ENCODE data around the gene KIF21A.
"Not testable (repeated sequence)": the region's sequence is repeated elsewhere in the genome, so short reads cannot be mapped to it uniquely, and the experiment has no call there.

Gene KIF21A
- total RNA-seq, result 28.4 to 43.8 (median 43.6) reads per million in 3 donors

GRCh38 chr12:39443081-39443928, at the start of gene KIF21A:
Gene KIF21A (minus strand): TSS chr12:39443120. CDS start chr12:39442970, 150 bp downstream.
- no peaks in the 10 kb centered on the region for H3K9me3 ChIP-seq (ENCODE audit: control insufficient read depth, low read length)
- peak; percentile 86 to 88 (median 87) for DNase-seq
- no peaks in the 10 kb centered on the region for H3K27me3 ChIP-seq (replicated peaks; ENCODE audit: control insufficient read depth, insufficient read depth, low read length, poor library complexity, severe bottlenecking)
- H3K27ac ChIP-seq (ENCODE audit: insufficient read depth, low read length, poor library complexity, severe bottlenecking), result peak within 1 kb of the TSS; percentile 68
- peaks cover 9% of the 10 kb centered on the region for H3K4me1 ChIP-seq (ENCODE audit: control insufficient read depth, insufficient read depth, low read length, poor library complexity, severe bottlenecking)
- peak within 1 kb of the TSS; percentile 94 for H3K4me3 ChIP-seq (ENCODE audit: insufficient read depth, low read depth, low read length, poor library complexity, severe bottlenecking)
- H3K36me3 ChIP-seq (ENCODE audit: control insufficient read depth, insufficient read depth, low read length), result no peaks in the 10 kb centered on the region

GRCh38 chr12:39490500-39491282, 47.8 kb upstream of the KIF21A start:
- no peaks in the 10 kb centered on the region for H3K9me3 ChIP-seq (ENCODE audit: control insufficient read depth, low read length)
- no peak for DNase-seq

GRCh38 chr12:39483597-39483996, 40.7 kb upstream of the KIF21A start:
- H3K36me3 ChIP-seq (ENCODE audit: control insufficient read depth, insufficient read depth, low read length), result no peaks in the 10 kb centered on the region
- no peak overlapping the region for H3K27ac ChIP-seq (ENCODE audit: insufficient read depth, low read length, poor library complexity, severe bottlenecking)
- no peaks in the 10 kb centered on the region for H3K27me3 ChIP-seq (replicated peaks; ENCODE audit: control insufficient read depth, insufficient read depth, low read length, poor library complexity, severe bottlenecking)
- H3K4me1 ChIP-seq (ENCODE audit: control insufficient read depth, insufficient read depth, low read length, poor library complexity, severe bottlenecking), result no peaks in the 10 kb centered on the region
- H3K4me3 ChIP-seq (ENCODE audit: insufficient read depth, low read depth, low read length, poor library complexity, severe bottlenecking), result no peak overlapping the region
- DNase-seq, result no peak
- no peaks in the 10 kb centered on the region for H3K9me3 ChIP-seq (ENCODE audit: control insufficient read depth, low read length)

More at GRCh38 chr12:39490500-39491282, 47.8 kb upstream of the KIF21A start:
- H3K4me1 ChIP-seq (ENCODE audit: control insufficient read depth, insufficient read depth, low read length, poor library complexity, severe bottlenecking), result no peaks in the 10 kb centered on the region
- H3K4me3 ChIP-seq (ENCODE audit: insufficient read depth, low read depth, low read length, poor library complexity, severe bottlenecking), result no peak overlapping the region
- H3K36me3 ChIP-seq (ENCODE audit: control insufficient read depth, insufficient read depth, low read length), result no peaks in the 10 kb centered on the region
- no peaks in the 10 kb centered on the region for H3K27me3 ChIP-seq (replicated peaks; ENCODE audit: control insufficient read depth, insufficient read depth, low read length, poor library complexity, severe bottlenecking)
- no peak overlapping the region for H3K27ac ChIP-seq (ENCODE audit: insufficient read depth, low read length, poor library complexity, severe bottlenecking)

GRCh38 chr12:39483042-39483441, 40.1 kb upstream of the KIF21A start:
- DNase-seq, result no peak
- Histone ChIP-seq H3K27ac (ENCODE audit: insufficient read depth, low read length, poor library complexity, severe bottlenecking) (no peak overlapping the region), H3K4me1 (ENCODE audit: control insufficient read depth, insufficient read depth, low read length, poor library complexity, severe bottlenecking) (no peaks in the 10 kb centered on the region), H3K4me3 (ENCODE audit: insufficient read depth, low read depth, low read length, poor library complexity, severe bottlenecking) (no peak overlapping the region), H3K27me3 (replicated peaks; ENCODE audit: control insufficient read depth, insufficient read depth, low read length, poor library complexity, severe bottlenecking) (no peaks in the 10 kb centered on the region), H3K9me3 (ENCODE audit: control insufficient read depth, low read length) (no peaks in the 10 kb centered on the region), H3K36me3 (ENCODE audit: control insufficient read depth, insufficient read depth, low read length) (no peaks in the 10 kb centered on the region)

GRCh38 chr12:39476894-39477293, 34.0 kb upstream of the KIF21A start:
- Histone ChIP-seq H3K4me3 (ENCODE audit: insufficient read depth, low read depth, low read length, poor library complexity, severe bottlenecking) (no peak overlapping the region), H3K36me3 (ENCODE audit: control insufficient read depth, insufficient read depth, low read length) (no peaks in the 10 kb centered on the region), H3K9me3 (ENCODE audit: control insufficient read depth, low read length) (no peaks in the 10 kb centered on the region), H3K4me1 (ENCODE audit: control insufficient read depth, insufficient read depth, low read length, poor library complexity, severe bottlenecking) (no peaks in the 10 kb centered on the region), H3K27ac (ENCODE audit: insufficient read depth, low read length, poor library complexity, severe bottlenecking) (no peak overlapping the region), H3K27me3 (replicated peaks; ENCODE audit: control insufficient read depth, insufficient read depth, low read length, poor library complexity, severe bottlenecking) (no peaks in the 10 kb centered on the region)
- DNase-seq, result no peak

GRCh38 chr12:39476121-39476520, 33.2 kb upstream of the KIF21A start:
- Histone ChIP-seq H3K27me3 (replicated peaks; ENCODE audit: control insufficient read depth, insufficient read depth, low read length, poor library complexity, severe bottlenecking) (no peaks in the 10 kb centered on the region), H3K4me3 (ENCODE audit: insufficient read depth, low read depth, low read length, poor library complexity, severe bottlenecking) (no peak overlapping the region), H3K27ac (ENCODE audit: insufficient read depth, low read length, poor library complexity, severe bottlenecking) (no peak overlapping the region), H3K9me3 (ENCODE audit: control insufficient read depth, low read length) (no peaks in the 10 kb centered on the region), H3K4me1 (ENCODE audit: control insufficient read depth, insufficient read depth, low read length, poor library complexity, severe bottlenecking) (no peaks in the 10 kb centered on the region), H3K36me3 (ENCODE audit: control insufficient read depth, insufficient read depth, low read length) (no peaks in the 10 kb centered on the region)
- DNase-seq, result no peak

GRCh38 chr12:39475136-39475535, 32.2 kb upstream of the KIF21A start:
- DNase-seq; H3K4me3 ChIP-seq (ENCODE audit: insufficient read depth, low read depth, low read length, poor library complexity, severe bottlenecking); H3K27me3 ChIP-seq (replicated peaks; ENCODE audit: control insufficient read depth, insufficient read depth, low read length, poor library complexity, severe bottlenecking); H3K9me3 ChIP-seq (ENCODE audit: control insufficient read depth, low read length); H3K27ac ChIP-seq (ENCODE audit: insufficient read depth, low read length, poor library complexity, severe bottlenecking); H3K36me3 ChIP-seq (ENCODE audit: control insufficient read depth, insufficient read depth, low read length); H3K4me1 ChIP-seq (ENCODE audit: control insufficient read depth, insufficient read depth, low read length, poor library complexity, severe bottlenecking): not testable (repeated sequence)

- Histone ChIP-seq H3K36me3 (ENCODE audit: control insufficient read depth, insufficient read depth, low read length) (no peaks in the 10 kb centered on the region), H3K9me3 (ENCODE audit: control insufficient read depth, low read length) (no peaks in the 10 kb centered on the region), H3K27me3 (replicated peaks; ENCODE audit: control insufficient read depth, insufficient read depth, low read length, poor library complexity, severe bottlenecking) (no peaks in the 10 kb centered on the region), H3K27ac (ENCODE audit: insufficient read depth, low read length, poor library complexity, severe bottlenecking) (peak overlapping the region; percentile 3), H3K4me1 (ENCODE audit: control insufficient read depth, insufficient read depth, low read length, poor library complexity, severe bottlenecking) (peaks cover 6% of the 10 kb centered on the region), H3K4me3 (ENCODE audit: insufficient read depth, low read depth, low read length, poor library complexity, severe bottlenecking) (peak overlapping the region; percentile 27)
- DNase-seq, result no peak
Measured at GRCh38 chr12:39467432-39467870, 24.5 kb upstream of the KIF21A start.

GRCh38 chr12:39464976-39465695, 22.2 kb upstream of the KIF21A start:
- no peak overlapping the region for H3K4me3 ChIP-seq (ENCODE audit: insufficient read depth, low read depth, low read length, poor library complexity, severe bottlenecking)
- H3K27me3 ChIP-seq (replicated peaks; ENCODE audit: control insufficient read depth, insufficient read depth, low read length, poor library complexity, severe bottlenecking), result no peaks in the 10 kb centered on the region
- peaks cover 6% of the 10 kb centered on the region for H3K4me1 ChIP-seq (ENCODE audit: control insufficient read depth, insufficient read depth, low read length, poor library complexity, severe bottlenecking)
- H3K36me3 ChIP-seq (ENCODE audit: control insufficient read depth, insufficient read depth, low read length), result no peaks in the 10 kb centered on the region
- DNase-seq, result no peak
- H3K27ac ChIP-seq (ENCODE audit: insufficient read depth, low read length, poor library complexity, severe bottlenecking), result no peak overlapping the region
- no peaks in the 10 kb centered on the region for H3K9me3 ChIP-seq (ENCODE audit: control insufficient read depth, low read length)
